ENCODE data around the gene KLF14.

- TF ChIP-seq CTCF (IDR thresholded peaks at IDR 0.05), result no peak
- TF ChIP-seq EZH2 (IDR thresholded peaks at IDR 0.05; ENCODE audit: borderline replicate concordance, insufficient read depth, low read depth, low read length, poor library complexity, severe bottlenecking), result no peak
Measured at GRCh38 chr7:130740606-130741005, 6.6 kb upstream of the KLF14 start.
